ENCODE measurements around the gene DLGAP3. TPM values are rescaled to one million over a fixed set of nuclear protein-coding genes. Genes with fewer than 3 reads are reported as not detected.

The DLGAP3 gene
- total RNA-seq, 1 experiment from 2014 or later, result 1.0 TPM

DNA sequence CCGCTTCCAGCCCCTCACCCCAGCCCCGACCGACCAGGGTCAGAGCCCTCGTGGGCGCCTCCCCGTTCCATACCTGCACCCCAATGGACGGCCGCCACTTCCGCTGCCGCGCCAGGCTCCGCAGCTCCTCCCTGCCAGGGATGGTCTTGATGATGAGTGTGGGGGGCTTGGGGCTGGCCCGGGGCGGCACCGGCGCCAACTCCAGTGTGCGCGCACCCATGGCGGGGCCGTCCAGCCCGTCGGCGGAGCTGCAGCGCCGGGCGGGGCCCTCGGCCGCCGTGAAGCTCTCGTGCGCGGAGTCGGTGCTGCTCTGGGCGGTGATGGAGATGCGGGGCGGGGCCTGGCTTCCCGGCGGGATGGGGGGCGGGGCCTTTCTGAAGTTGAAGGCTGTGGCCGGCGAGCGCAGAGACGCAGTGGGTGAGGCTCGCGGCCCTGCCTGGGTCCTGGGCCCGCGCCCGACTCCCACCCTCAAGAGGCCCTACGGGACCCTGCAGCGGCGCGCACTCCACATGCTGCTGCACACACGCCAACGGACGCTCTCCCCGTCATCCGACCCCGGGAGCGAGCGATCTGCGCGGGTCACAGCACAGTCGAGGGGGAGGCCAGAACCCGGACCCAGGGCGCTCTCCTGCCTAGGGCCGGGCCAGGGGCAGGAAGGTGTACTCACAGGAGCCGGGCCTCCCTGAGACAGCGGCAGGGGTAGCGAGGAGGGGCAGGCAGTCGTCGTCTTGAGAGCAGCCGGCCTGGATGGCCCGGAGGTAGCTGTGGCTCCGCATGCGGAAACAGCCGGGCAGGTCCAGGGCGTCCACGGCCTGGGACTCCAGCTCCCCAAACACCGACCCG lies 43.8 kb downstream of the DLGAP3 start:
- CTCF ChIA-PET, result interaction anchor here (0.7 to 1.1 kb wide), 4 partner anchors 26 to 1718 kb away, joined by 3 to 5 read pairs (median 3); partner anchors contain the start of gene SMIM12
- Mint-ChIP-seq H3K9me3 (ENCODE audit: low read depth, unreplicated experiment) (no peaks in the 10 kb centered on the region), H3K27ac (ENCODE audit: unreplicated experiment) (no peak overlapping the region), H3K4me1 (ENCODE audit: low read depth, unreplicated experiment) (no peaks in the 10 kb centered on the region), H3K36me3 (ENCODE audit: insufficient read depth, unreplicated experiment) (peaks cover 5% of the 10 kb centered on the region), H3K27me3 (ENCODE audit: unreplicated experiment) (peaks cover 73% of the 10 kb centered on the region), H3K4me3 (ENCODE audit: low read depth, unreplicated experiment) (peak overlapping the region; percentile 80)
- BruUV-seq (replicated peaks), result no TSS peak
- TF ChIP-seq, protein P1, sequence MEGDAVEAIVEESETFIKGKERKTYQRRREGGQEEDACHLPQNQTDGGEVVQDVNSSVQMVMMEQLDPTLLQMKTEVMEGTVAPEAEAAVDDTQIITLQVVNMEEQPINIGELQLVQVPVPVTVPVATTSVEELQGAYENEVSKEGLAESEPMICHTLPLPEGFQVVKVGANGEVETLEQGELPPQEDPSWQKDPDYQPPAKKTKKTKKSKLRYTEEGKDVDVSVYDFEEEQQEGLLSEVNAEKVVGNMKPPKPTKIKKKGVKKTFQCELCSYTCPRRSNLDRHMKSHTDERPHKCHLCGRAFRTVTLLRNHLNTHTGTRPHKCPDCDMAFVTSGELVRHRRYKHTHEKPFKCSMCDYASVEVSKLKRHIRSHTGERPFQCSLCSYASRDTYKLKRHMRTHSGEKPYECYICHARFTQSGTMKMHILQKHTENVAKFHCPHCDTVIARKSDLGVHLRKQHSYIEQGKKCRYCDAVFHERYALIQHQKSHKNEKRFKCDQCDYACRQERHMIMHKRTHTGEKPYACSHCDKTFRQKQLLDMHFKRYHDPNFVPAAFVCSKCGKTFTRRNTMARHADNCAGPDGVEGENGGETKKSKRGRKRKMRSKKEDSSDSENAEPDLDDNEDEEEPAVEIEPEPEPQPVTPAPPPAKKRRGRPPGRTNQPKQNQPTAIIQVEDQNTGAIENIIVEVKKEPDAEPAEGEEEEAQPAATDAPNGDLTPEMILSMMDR (IDR thresholded peaks at IDR 0.05; ENCODE audit: unreplicated experiment), result no peak
- DNase-seq, result peak; percentile 80
- intact Hi-C loops (cut with micrococcal nuclease; ENCODE audit: unreplicated experiment), result no loop called here

DNA sequence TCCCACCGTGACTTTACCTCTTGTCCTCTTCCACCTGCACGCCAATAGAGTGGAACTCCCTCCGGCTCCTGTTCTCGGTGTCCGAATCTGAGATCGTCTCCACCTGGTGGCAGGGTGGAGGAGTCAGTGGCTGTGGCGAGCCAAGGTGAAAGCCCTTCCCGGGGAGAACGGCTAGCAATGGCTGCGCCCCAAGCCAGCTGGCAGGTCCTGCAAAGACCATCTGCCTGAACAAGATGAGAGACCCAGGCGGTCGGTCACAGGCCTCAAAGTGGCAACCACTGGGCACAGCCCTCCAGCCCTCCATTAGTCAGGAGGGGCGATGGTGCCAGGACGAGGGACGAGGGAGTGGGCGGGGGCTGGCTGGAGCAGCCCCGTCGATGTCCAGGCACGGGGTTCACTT lies 44.5 kb downstream of the DLGAP3 start:
- Mint-ChIP-seq H3K27ac (ENCODE audit: unreplicated experiment) (no peak overlapping the region), H3K4me3 (ENCODE audit: low read depth, unreplicated experiment) (peak overlapping the region; percentile 80), H3K27me3 (ENCODE audit: unreplicated experiment) (peaks cover 67% of the 10 kb centered on the region), H3K4me1 (ENCODE audit: low read depth, unreplicated experiment) (no peaks in the 10 kb centered on the region), H3K9me3 (ENCODE audit: low read depth, unreplicated experiment) (no peaks in the 10 kb centered on the region), H3K36me3 (ENCODE audit: insufficient read depth, unreplicated experiment) (peaks cover 5% of the 10 kb centered on the region)
- TF ChIP-seq, protein P1 (IDR thresholded peaks at IDR 0.05; ENCODE audit: unreplicated experiment), result peak; percentile 44
- CTCF ChIA-PET, result interaction anchor here (0.7 to 1.1 kb wide), 4 partner anchors 25 to 1717 kb away, joined by 3 to 5 read pairs (median 3); partner anchors contain the start of gene SMIM12
- BruUV-seq (replicated peaks), result no TSS peak
- peak; percentile 65 for DNase-seq
- intact Hi-C loops (cut with micrococcal nuclease; ENCODE audit: unreplicated experiment), result no loop called here

DNA sequence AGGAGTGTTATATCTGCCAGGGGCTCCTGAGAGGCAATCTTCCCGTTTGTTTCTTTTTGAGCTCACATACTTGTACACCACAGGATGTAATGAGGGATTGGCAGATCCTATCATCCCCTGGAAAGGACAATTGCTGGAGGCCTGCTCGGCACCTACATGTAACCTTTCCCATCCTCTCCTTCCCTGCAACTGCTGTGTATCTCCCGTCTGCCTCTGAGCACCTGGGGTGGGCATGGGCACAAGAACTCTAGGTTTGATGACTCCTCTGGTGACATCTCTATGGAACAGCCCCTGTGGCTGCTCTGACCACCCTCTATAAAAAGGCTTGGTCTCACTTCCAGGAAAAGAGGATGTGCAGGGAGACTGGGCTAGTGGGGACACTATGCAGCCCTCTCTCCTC lies 44.9 kb downstream of the DLGAP3 start:
- Mint-ChIP-seq H3K27ac (ENCODE audit: unreplicated experiment) (no peak overlapping the region), H3K4me3 (ENCODE audit: low read depth, unreplicated experiment) (peak overlapping the region; percentile 80), H3K27me3 (ENCODE audit: unreplicated experiment) (peaks cover 62% of the 10 kb centered on the region), H3K9me3 (ENCODE audit: low read depth, unreplicated experiment) (no peaks in the 10 kb centered on the region), H3K36me3 (ENCODE audit: insufficient read depth, unreplicated experiment) (peaks cover 5% of the 10 kb centered on the region), H3K4me1 (ENCODE audit: low read depth, unreplicated experiment) (no peaks in the 10 kb centered on the region)
- TF ChIP-seq, protein P1 (IDR thresholded peaks at IDR 0.05; ENCODE audit: unreplicated experiment), result no peak
- CTCF ChIA-PET, result no interaction called here
- intact Hi-C loops (cut with micrococcal nuclease; ENCODE audit: unreplicated experiment), result no loop called here
- no TSS peak for BruUV-seq (replicated peaks)
- no peak for DNase-seq

DNA sequence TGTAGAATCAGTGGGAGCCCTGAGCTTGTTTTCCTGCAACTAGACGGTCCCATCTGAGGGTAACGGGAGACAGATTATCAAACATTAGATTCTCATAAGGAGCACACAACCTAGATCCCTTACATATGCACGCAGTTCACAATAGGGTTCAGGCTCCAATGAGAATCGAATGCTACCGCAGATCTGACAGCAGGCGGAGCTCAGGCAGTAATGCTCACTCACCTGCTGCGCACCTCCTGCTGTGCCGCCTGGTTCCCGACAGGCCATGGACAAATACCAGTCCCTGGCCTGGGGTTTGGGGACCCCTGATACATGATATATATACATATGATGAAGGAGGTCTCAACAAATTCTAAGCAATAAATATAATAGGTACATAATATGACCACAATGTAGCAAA lies 50.2 kb downstream of the DLGAP3 start:
- no TSS peak for BruUV-seq (replicated peaks)
- Mint-ChIP-seq H3K9me3 (ENCODE audit: low read depth, unreplicated experiment) (no peaks in the 10 kb centered on the region), H3K36me3 (ENCODE audit: insufficient read depth, unreplicated experiment) (no peaks in the 10 kb centered on the region), H3K27ac (ENCODE audit: unreplicated experiment) (no peak overlapping the region), H3K27me3 (ENCODE audit: unreplicated experiment) (peaks cover 57% of the 10 kb centered on the region), H3K4me3 (ENCODE audit: low read depth, unreplicated experiment) (no peak overlapping the region), H3K4me1 (ENCODE audit: low read depth, unreplicated experiment) (no peaks in the 10 kb centered on the region)
- TF ChIP-seq, protein P1 (IDR thresholded peaks at IDR 0.05; ENCODE audit: unreplicated experiment), result no peak
- CTCF ChIA-PET, result no interaction called here
- intact Hi-C loops (cut with micrococcal nuclease; ENCODE audit: unreplicated experiment), result no loop called here
- DNase-seq, result no peak

Measured in Calu3 (cell line).